RPMI8226 (cell line): ENCODE results near the gene LMTK2.

ENCODE experiments used
- DNase-seq: peaks from one replicate; pipeline ENCODE4 v3.0.0-alpha.2; 2015

Gene LMTK2

GRCh38 chr7:98240961-98241673 is 134.5 kb downstream of the LMTK2 start:
- DNase-seq = peak; percentile 59

GRCh38 chr7:98241674-98242241 is 135.1 kb downstream of the LMTK2 start:
- DNase-seq = no peak

GRCh38 chr7:98242342-98242741 is 135.7 kb downstream of the LMTK2 start:
- DNase-seq = no peak

- DNase-seq = no peak
Measured at GRCh38 chr7:98242934-98243333, 136.3 kb downstream of the LMTK2 start.

- DNase-seq = no peak
Measured at GRCh38 chr7:98244871-98245270, 138.2 kb downstream of the LMTK2 start.

DNA sequence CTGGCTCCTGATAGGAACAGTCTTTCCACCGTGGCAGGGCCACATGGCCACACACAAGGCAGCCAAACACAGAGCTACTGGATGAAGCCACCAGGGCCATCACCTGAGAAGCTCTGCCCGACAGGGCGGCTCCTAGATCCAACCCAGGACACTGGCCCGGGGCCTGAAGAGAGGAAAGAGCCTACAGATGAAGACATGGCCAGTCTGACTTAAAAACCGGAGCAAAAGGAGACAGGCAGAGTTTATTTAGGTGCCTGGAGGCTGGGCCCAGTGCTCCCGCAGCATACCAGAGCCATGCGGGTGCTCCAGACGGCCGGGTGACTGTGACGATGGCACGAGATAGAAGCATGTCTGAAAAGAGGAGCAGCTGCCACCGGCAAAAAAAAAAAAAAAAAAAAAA is 141.5 kb downstream of the LMTK2 start:
- no peak for DNase-seq

- DNase-seq = no peak
Measured at GRCh38 chr7:98249106-98249505, 142.4 kb downstream of the LMTK2 start.

DNA sequence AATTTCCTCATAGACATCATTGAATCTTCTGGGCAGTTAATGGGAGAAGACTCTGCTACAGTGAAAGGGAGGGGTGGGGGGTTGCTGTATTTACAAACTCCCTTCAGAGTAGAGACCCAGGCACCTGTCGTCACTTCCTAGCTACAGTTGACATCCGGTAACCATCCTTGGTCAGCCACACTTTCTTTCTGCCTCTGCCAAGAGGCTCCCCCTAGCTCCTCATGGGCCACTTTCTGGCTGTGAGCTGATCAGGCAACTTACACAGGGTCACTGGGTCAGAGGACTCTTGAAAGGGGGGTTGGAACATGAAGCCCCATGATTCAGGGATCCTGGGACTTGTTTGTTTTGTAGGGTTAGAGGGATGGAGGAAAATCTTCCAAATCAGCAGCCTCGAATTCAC is 144.1 kb downstream of the LMTK2 start:
- DNase-seq = peak; percentile 84

DNA sequence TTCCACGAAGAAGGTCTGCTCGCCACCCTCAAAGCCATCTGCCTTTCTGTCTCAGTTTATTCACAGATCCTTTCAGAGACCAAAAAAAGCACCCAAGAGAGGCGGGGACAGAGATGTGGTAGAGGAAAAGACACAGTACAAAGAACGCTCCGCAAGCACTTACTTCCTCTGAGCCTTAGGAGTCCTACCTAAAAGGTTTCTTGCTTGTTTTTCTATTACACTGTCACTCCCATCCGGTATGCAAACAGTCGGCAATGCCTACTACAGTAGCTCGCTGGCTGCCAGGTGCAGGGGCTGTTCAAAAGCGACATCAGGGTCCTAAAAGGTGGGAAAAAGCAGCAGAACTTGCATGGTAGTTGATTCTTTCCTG is 144.6 kb downstream of the LMTK2 start:
- no peak for DNase-seq

GRCh38 chr7:98251601-98252424 is 145.2 kb downstream of the LMTK2 start, which contains the start of gene TECPR1:
TSS of gene TECPR1 (minus strand) at chr7:98252232. CDS start at chr7:98246146, 6,086 bp downstream.
- DNase-seq = peak; percentile 98

- DNase-seq = peak; percentile 15
Measured at GRCh38 chr7:98252425-98253054, 145.9 kb downstream of the LMTK2 start.

DNA sequence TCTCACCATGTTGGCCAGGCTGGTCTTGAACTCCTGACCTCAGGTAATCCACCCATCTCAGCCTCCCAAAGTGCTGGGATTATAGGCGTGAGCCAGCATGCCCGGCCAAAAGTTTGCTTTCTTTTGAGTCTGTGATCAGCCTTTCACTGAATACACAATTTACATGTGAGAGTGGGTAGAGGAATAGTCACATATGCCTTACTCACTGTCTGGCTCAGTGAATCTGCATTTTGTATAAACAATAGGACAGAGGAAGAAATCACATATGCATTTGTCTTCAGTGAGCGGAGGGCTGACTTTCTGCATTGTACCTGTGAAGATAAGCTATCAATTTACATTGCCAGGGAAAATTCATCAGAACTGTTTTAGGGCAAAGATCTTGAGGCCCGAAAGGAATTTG is 147.9 kb downstream of the LMTK2 start:
- DNase-seq = no peak

DNA sequence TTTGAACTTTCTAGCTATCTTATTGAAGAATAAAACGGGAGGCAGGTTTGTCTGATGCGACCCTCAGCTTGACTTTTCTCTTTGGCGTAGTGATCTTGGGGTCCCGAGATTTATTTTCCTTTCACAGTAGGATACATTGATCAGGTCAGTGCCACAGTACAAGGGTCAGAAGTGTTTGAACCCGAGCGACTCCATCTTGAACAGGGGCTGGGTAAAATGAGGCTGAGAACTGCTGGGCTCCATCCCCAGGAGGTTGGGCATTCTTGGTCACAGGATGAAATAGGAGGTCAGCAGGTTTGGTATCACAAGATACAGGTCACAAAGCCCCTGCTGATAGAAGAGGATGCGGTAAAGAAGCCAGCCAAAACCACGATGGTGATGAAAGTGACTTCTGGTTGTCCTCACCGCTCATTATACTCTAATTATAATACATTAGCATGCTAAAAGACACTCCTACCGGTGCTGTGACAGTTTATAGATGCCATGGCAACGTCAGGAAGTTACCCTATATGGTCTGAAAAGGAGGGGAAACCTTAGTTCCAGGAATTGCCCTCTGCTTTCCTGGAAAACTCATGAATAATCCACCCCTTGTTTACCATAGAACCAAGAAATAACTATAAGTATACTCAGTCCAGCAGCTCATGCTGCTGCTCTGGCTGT is 148.4 kb downstream of the LMTK2 start:
- no peak for DNase-seq

DNA sequence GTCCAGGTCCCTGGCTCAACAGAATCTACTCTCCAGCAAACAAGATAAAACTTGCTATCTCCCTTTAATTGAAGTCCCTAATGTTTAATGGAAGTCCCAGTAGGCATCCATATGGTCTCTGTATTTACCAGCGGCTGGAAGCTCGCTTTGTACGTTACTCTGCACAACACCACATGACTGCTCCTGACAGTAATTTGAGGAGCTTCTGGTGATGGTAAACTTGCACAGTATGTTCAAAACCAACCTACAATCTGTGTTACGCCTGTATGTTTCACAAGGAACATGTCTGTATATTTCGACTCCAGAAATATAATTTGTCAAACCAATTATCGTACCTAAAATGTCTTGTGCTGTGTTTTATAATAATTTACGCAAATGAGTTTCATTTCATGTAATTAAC is 149.8 kb downstream of the LMTK2 start:
- no peak for DNase-seq

DNA sequence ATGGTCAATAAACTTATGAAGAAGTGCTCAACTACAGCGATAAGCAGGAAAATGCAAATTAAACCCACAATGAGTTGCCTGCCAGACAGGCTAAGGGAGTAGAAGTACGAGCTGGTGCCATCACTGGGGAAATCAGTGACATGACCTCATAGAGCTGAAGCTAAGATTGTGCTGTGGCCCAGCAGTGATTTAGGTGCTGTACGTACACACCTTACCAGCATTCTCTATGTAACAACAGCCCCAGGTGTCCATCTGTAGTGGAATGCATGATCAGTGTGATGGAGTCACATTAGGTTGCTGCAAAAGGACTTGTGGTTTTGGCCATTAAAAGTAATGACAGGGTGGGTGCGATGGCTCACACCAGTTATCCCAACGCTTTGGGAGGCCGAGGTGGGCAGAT is 151.0 kb downstream of the LMTK2 start:
- no peak for DNase-seq
